Lower leg skin (tissue), 3 donors: ENCODE measurements around the gene FYB2.

Experiments
- POLR2A ChIP-seq, 2 donors: fragments of 450-650 bp; IDR thresholded peaks; one replicate each; pipeline ENCODE4 v1.6.1; 2016 to 2017; ENCODE audit warnings: antibody characterized with exemption in 2 of 2, mild to moderate bottlenecking in 1 of 2, moderate library complexity in 1 of 2
- TF ChIP-seq, protein P1 (sequence below), 3 donors: fragments of 450-650 bp; IDR thresholded peaks; one replicate each; pipeline ENCODE4 v1.5.1; 2016; ENCODE audit warnings: antibody characterized with exemption in 3 of 3, mild to moderate bottlenecking in 3 of 3, moderate library complexity in 2 of 3

DNA sequence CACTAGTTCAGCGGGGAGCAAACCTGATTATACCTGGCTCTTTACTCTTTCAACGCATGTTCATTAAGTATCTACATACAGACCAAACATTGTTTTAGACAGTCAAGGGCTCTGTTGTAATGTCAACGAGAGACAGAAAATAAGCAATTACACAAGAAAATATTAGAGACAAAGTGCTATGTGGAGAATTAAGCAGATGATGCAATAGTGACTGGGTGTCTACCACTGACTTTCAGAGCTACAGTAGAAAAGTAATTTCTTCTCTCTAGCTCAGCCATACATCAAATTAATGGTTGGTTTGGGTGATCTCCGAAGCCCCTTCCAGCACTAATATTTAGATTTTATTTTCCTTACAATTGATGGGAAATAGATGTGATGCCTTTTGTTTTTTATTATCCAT lies 23.3 kb downstream of the FYB2 start:
- TF ChIP-seq POLR2A (IDR thresholded peaks at IDR 0.05), result no peak
- TF ChIP-seq, protein P1, sequence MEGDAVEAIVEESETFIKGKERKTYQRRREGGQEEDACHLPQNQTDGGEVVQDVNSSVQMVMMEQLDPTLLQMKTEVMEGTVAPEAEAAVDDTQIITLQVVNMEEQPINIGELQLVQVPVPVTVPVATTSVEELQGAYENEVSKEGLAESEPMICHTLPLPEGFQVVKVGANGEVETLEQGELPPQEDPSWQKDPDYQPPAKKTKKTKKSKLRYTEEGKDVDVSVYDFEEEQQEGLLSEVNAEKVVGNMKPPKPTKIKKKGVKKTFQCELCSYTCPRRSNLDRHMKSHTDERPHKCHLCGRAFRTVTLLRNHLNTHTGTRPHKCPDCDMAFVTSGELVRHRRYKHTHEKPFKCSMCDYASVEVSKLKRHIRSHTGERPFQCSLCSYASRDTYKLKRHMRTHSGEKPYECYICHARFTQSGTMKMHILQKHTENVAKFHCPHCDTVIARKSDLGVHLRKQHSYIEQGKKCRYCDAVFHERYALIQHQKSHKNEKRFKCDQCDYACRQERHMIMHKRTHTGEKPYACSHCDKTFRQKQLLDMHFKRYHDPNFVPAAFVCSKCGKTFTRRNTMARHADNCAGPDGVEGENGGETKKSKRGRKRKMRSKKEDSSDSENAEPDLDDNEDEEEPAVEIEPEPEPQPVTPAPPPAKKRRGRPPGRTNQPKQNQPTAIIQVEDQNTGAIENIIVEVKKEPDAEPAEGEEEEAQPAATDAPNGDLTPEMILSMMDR (IDR thresholded peaks at IDR 0.05), result no peak
